GM19099 (cell line): ENCODE measurements around the gene NR3C2.

ENCODE experiments used
- POLR2A ChIP-seq: IDR thresholded peaks from 3 replicates; pipeline ENCODE4 v1.6.1; 2011; ENCODE audit warnings: low read depth; ENCODE audit not compliant: insufficient read length; ENCODE audit errors: extremely low read depth

Gene NR3C2

DNA sequence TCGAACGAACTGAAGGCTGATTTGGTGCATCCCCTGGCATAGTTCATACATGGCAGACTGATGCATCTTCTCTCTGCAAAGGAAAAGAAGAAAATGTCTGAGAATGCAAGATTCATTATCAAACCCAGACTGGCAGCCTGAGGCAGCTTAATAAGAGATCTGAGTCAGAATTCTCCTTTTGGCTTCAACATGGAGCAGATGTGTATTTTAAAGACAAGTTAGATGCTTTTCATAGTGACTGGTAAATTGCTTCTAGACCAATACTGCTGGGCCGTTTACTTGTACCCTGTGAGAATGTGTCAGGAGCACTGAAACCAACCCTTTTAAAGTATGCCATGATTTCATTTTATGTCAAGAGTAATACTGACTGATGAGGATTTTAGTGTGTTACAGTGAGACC, 322.0 kb downstream of the NR3C2 start:
- TF ChIP-seq POLR2A = no peak

DNA sequence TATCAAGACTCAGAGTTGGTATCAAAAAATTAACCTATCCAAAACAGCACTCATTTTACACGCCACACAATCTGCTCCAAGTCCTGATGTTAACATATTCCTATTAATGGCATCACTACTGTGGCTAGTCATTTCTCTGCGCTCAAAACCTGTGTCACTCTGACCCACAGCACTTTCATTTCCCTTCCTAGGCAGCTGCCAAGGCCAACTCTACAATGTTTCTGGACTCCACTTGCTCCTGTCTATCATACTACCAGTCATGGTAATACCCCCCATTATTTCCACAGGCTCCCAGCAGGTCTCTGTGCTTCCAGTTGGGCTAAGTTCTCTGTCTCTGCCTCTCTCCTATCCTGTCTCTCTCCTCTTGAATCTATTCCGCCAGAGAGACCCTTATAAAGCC, 323.6 kb downstream of the NR3C2 start:
- no peak for TF ChIP-seq POLR2A

DNA sequence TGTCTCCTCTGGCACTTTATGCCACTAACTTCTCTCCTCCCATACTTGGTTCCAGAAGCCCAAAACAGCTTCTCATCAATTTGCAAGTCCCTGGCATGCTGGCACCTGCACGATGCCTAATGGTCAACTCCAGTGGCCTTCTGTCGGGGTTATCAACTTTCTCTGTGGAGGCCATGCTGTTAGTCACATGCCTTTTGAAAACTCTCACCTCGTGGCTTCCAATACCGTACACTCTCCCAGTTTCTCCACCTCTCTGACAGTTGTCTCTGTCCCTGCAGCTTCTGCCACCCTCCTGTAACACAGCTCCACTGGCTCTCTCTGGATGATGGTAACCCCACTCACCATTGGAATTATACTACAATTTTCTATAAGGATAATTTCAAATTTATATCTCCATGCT, 324.0 kb downstream of the NR3C2 start:
- no peak for TF ChIP-seq POLR2A

DNA sequence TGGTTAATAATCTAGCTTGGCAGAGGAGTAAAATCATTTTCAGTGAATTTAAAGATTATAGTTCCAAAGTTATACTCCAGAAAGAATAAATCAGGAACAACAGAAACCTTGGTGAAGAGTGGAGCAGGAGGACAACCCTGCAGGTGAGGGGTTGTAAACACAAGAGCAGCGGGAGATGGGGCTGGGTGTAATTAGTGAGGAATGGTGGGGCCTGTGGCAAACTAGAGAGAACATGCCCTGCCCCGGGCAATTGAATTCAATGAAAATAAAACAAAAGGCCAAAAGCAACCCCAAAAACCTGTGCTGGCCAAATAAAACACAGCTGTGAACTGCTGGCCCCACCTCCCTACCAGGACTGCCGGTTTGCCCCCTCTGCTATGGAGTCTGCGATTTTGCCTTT, 325.2 kb downstream of the NR3C2 start:
- TF ChIP-seq POLR2A = no peak

- no peak for TF ChIP-seq POLR2A
Measured at GRCh38 chr4:148116264-148116663, 325.9 kb downstream of the NR3C2 start.

- no peak for TF ChIP-seq POLR2A
Measured at GRCh38 chr4:148114436-148114835, 327.8 kb downstream of the NR3C2 start.

DNA sequence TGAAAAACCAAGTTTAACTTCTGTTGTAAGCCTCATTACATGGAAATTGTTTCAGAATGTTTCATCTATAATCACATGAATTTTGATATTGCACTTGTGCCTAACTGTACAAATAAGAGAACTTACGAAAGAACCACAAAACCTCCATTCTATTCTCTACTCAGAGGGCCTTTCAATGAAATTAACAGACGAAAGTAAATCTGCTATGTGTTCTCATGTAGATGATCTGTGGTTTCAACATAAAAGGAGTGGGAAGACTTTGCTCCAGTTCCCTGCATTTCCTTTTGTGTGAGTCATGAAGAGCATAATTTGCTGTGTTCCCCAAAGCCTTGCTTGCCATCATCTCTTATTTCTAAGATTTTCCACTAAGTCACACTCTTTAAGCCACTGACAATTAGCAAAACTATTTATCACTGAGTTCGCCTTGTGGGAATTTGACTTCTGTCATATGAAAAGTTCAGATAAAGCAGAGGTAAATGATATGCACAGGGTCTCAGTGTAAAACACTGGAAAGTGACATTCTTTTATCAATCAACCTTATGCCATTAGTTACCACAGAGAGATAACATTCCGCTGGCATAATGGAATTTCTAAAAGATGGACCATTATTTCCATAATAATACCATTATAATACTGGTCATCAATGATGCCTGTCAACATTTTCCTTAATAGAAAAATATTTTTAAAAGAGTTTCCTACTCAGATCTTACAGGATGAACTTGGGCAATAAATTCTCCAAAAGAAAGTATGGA, 329.8 kb downstream of the NR3C2 start:
- no peak for TF ChIP-seq POLR2A

DNA sequence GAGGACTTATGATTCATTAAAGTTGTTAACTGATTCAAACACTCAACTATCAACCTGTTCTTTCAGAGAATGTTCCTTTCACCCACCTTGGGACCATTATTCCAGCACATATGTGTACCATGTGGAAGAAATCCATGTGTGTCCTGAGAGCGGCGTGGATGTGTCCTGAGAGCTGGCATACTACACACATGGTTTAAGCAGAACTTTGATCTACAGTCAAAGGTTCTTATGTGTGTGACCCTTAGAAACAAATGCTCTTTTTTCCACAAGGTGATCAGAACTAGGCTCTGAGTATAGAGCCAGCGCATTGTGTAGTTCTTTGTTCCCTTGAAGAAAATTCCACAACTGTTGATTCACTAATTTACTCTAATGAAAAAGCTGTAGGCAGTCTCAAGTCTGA, 332.0 kb downstream of the NR3C2 start:
- TF ChIP-seq POLR2A = no peak

GRCh38 chr4:148109216-148109615, 333.0 kb downstream of the NR3C2 start:
- no peak for TF ChIP-seq POLR2A

GRCh38 chr4:148108766-148109165, 333.4 kb downstream of the NR3C2 start:
- no peak for TF ChIP-seq POLR2A

DNA sequence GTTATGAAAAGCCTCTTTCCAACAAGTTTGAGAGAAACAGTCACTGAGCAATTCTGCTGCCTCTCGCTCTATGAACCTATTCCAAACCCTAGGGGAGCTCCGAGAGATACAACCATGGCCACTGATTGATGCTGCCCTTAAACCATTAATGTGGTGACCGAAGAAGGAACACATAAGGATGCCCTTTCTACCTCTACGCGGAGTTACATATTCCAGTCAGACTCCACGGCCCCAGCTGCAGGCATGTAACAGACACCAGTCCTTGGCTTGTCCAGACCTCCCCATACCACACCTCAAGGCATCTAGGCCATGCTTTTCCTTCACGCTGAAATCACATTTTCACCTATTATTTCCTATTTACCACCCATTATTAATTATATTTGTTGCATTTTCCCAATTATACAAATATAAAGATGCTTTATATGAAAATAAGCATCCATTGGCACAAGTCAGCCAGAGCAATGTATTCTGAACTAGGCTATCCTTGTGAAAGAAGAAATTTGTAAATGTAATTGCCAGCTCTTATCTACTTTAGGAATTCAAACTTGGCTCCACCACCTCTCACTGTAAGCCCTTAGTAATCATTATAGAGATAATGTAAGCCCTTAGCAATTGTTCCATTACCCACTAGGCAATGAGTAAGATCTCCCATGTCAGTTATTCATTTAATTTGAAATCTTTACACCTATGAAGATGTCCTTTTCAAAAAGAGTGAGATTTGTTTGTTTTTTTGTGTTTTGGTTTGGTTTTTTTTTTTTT, 338.4 kb downstream of the NR3C2 start:
- no peak for TF ChIP-seq POLR2A

DNA sequence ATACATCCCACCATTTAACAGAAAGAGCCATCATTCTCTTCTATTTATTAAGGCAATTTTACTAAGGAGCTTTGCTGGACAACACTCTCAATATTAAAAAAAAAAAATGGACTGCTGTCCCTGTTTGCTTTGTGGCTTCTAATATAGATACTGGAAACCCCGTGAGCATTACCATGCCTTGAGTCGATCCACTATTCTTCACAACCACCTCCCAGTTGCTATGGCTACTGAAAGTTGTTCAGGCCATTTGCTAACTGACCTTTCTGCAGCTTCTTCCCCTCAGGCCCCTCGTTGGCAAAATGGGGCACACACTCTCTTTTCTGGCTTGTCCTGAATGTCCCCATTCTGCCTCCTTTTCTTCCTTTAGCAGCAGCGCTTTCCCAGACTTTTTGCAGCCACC, 340.4 kb downstream of the NR3C2 start:
- no peak for TF ChIP-seq POLR2A

DNA sequence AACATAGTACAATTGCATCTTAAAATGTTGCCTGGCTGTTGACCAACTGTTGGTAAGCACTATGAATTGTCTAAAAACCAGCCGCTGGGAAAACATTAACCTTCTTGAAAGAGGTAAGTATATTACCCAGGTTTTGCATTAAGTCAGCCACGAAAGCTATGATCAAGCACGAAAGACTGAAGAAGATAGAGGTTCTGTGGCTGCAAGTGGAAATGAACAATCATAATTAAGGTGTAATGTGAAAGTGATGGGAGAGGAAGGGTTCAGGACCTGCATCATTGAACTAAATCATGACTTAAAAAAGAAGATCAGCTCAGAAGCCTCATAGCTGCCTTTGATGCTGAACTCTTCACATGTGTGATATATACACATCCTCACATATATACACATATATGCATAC, 341.0 kb downstream of the NR3C2 start:
- no peak for TF ChIP-seq POLR2A

DNA sequence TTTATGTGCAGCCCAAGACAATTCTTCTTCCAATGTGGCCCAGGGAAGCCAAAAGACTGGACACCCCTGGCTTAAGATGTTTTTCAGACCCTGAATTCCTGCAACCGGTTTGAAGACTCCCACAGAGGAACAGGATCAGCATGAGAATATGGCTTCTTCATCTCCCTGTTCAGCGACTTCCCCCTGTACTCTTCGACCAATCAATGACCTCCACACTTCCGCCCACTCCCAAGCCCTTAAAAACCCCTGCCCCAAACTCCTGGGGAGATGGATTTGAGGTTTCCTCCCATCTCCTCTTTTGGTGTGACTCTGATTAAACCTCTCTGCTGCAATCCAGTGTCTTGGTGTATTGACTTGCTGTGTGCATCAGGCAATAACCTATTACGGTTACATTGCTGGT, 344.4 kb downstream of the NR3C2 start:
- TF ChIP-seq POLR2A = no peak

- no peak for TF ChIP-seq POLR2A
Measured at GRCh38 chr4:148095346-148095923, 346.8 kb downstream of the NR3C2 start.

DNA sequence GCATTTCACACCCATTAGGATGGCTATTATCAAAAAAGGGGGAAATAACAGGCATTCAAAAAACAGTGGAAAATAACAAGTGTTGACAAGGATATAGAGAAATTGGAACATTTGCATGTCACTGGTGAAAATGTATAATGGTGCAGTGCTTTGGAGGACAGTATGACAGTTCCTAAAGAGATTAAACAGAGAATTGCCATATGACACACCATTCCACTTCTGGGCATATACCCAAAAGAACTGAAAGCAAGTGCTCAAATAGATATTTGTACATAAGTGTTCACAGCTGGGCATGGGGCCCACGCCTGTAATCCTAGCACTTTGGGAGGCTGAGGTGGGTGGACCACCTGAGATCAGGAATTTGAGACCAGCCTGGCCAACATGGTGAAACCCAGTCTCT, 348.1 kb downstream of the NR3C2 start:
- no peak for TF ChIP-seq POLR2A
